Smooth muscle cell (in vitro differentiated cells): ENCODE data around the gene DNA2. TPM values are rescaled to one million over a fixed set of nuclear protein-coding genes. Genes with fewer than 3 reads are reported as not detected.

ENCODE experiments used
- DNase-seq: peaks from one replicate; lab custom pipeline; 2025; ENCODE audit not compliant: unreplicated experiment; lab: John Stamatoyannopoulos, UW
- H2AFZ ChIP-seq: fragments of 200-600 bp; sonication (generic); 2 replicates; pipeline ENCODE4 v1.6.0; 2016; ENCODE audit warnings: antibody characterized with exemption, low read depth, mild to moderate bottlenecking
- H3F3A ChIP-seq: fragments of 200-600 bp; sonication (generic); 2 replicates; pipeline ENCODE4 v1.6.0; 2017; ENCODE audit warnings: antibody characterized with exemption, low read depth
- H3K27ac ChIP-seq: fragments of 200-600 bp; sonication (generic); 2 replicates; pipeline ENCODE4 v1.5.1; 2016; ENCODE audit warnings: low read depth, mild to moderate bottlenecking
- H3K27me3 ChIP-seq: fragments of 200-600 bp; sonication (generic); 2 replicates; pipeline ENCODE4 v1.6.1; 2016; ENCODE audit warnings: low read depth, mild to moderate bottlenecking
- H3K36me3 ChIP-seq: fragments of 200-600 bp; sonication (generic); 2 replicates; pipeline ENCODE4 v1.5.1; 2016; ENCODE audit warnings: low read depth
- H3K4me1 ChIP-seq: fragments of 200-600 bp; sonication (generic); 2 replicates; pipeline ENCODE4 v1.5.1; 2016; ENCODE audit warnings: low read depth
- H3K4me2 ChIP-seq: fragments of 200-600 bp; sonication (generic); 2 replicates; pipeline ENCODE4 v1.6.0; 2016; ENCODE audit warnings: mild to moderate bottlenecking
- H3K4me3 ChIP-seq: fragments of 200-600 bp; sonication (generic); 2 replicates; pipeline ENCODE4 v1.5.1; 2016; ENCODE audit warnings: mild to moderate bottlenecking
- H3K79me2 ChIP-seq: fragments of 200-600 bp; sonication (generic); 2 replicates; pipeline ENCODE4 v1.6.0; 2016; ENCODE audit warnings: low read depth, mild to moderate bottlenecking
- H3K9ac ChIP-seq: fragments of 200-600 bp; sonication (generic); 2 replicates; pipeline ENCODE4 v1.6.0; 2016; ENCODE audit warnings: low read depth
- H3K9me3 ChIP-seq: fragments of 200-600 bp; sonication (generic); replicated peaks from 2 replicates; pipeline ENCODE4 v1.5.1; 2016; ENCODE audit warnings: low read depth
- H4K20me1 ChIP-seq: fragments of 200-600 bp; sonication (generic); 2 replicates; pipeline ENCODE4 v1.6.0; 2016; ENCODE audit warnings: low read depth
- WGBS: methylation state at CpG from one replicate; pipeline ENCODE4 v1.1.7; 2016; ENCODE audit warnings: low lambda C conversion rate; 5-methylcytosine and 5-hydroxymethylcytosine counted together
- polyA plus RNA-seq: library from polyadenylated mRNA; unstranded; fragments of >200 nt; fragmentation: Nextera tagmentation; extraction: Ambion mirVana; gene quantifications from 2 replicates; pipeline ENCODE4 v1.2.1, GENCODE V29; 2016
- total RNA-seq: library from RNA; depleted of rRNA; stranded (reverse); fragments of >200 nt; gene quantifications from 2 replicates; pipeline ENCODE4 v1.2.3, GENCODE V29; 2014
- TF ChIP-seq, protein P1 (sequence below): fragments of 200-600 bp; sonication (generic); IDR thresholded peaks from 2 replicates; pipeline ENCODE4 v1.5.1; 2017; ENCODE audit warnings: borderline replicate concordance, mild to moderate bottlenecking, antibody characterized with exemption; ENCODE audit not compliant: insufficient read depth, poor library complexity, severe bottlenecking

DNA2 gene
- total and polyA plus RNA-seq, 2 experiments from 2014 or later: 2.1 to 13.8 TPM

- Histone ChIP-seq H3K27ac (no peak overlapping the region), H3K4me3 (no peak overlapping the region), H3K9me3 (no peaks in the 10 kb centered on the region), H3K79me2 (peaks cover 4% of the 10 kb centered on the region), H3K27me3 (no peaks in the 10 kb centered on the region), H3K9ac (no peak overlapping the region), H3K4me1 (no peaks in the 10 kb centered on the region), H3K36me3 (peaks cover 12% of the 10 kb centered on the region), H2AFZ (no peak overlapping the region), H4K20me1 (no peaks in the 10 kb centered on the region), H3F3A (no peaks in the 10 kb centered on the region), H3K4me2 (no peak overlapping the region)
- no peak for DNase-seq
- WGBS: 90% methylated on average over 2 of the region's 2 CpGs
- TF ChIP-seq, protein P1, sequence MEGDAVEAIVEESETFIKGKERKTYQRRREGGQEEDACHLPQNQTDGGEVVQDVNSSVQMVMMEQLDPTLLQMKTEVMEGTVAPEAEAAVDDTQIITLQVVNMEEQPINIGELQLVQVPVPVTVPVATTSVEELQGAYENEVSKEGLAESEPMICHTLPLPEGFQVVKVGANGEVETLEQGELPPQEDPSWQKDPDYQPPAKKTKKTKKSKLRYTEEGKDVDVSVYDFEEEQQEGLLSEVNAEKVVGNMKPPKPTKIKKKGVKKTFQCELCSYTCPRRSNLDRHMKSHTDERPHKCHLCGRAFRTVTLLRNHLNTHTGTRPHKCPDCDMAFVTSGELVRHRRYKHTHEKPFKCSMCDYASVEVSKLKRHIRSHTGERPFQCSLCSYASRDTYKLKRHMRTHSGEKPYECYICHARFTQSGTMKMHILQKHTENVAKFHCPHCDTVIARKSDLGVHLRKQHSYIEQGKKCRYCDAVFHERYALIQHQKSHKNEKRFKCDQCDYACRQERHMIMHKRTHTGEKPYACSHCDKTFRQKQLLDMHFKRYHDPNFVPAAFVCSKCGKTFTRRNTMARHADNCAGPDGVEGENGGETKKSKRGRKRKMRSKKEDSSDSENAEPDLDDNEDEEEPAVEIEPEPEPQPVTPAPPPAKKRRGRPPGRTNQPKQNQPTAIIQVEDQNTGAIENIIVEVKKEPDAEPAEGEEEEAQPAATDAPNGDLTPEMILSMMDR: no peak
These were observed 86.0 kb downstream of the DNA2 start for GRCh38 chr10:68385740-68386139.

DNA sequence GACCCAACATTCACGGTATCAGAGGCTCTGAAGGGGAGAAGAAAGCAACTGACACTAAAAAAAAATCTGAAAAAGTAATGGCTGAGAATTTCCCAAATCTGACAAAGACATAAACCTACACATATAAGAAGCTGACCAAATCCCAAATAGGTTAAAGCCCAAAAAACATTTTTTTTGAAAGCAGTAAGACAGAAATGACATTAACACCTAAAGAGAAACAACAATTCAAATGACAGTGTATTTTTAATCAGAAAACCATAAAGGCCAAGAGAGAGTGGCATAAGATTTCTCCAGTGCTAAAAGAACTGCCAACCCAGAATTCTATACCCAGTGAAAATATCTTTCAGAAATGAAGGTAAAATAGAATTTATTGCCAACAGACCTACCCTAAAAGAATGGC, 100.2 kb downstream of the DNA2 start:
- Histone ChIP-seq H4K20me1 (no peaks in the 10 kb centered on the region), H3K4me1 (no peaks in the 10 kb centered on the region), H2AFZ (no peak overlapping the region), H3K36me3 (peaks cover 26% of the 10 kb centered on the region), H3K4me2 (no peak overlapping the region), H3K4me3 (no peak overlapping the region), H3K9ac (no peak overlapping the region), H3K27ac (no peak overlapping the region), H3K79me2 (no peaks in the 10 kb centered on the region), H3K9me3 (peaks cover 9% of the 10 kb centered on the region), H3F3A (no peaks in the 10 kb centered on the region), H3K27me3 (no peaks in the 10 kb centered on the region)
- no peak for DNase-seq
- TF ChIP-seq, protein P1: no peak
- 100% methylated on average over 1 of the region's 1 CpG for WGBS

- no peak for DNase-seq
- H3K36me3 ChIP-seq: peaks cover 13% of the 10 kb centered on the region
- H2AFZ ChIP-seq: no peak overlapping the region
- TF ChIP-seq, protein P1: no peak
- H3K9me3 ChIP-seq: peaks cover 5% of the 10 kb centered on the region
- 94% methylated on average over 2 of the region's 2 CpGs for WGBS
- H3F3A ChIP-seq: no peaks in the 10 kb centered on the region
- no peaks in the 10 kb centered on the region for H4K20me1 ChIP-seq
- no peak overlapping the region for H3K4me2 ChIP-seq
- H3K9ac ChIP-seq: no peak overlapping the region
- H3K27me3 ChIP-seq: no peaks in the 10 kb centered on the region
- H3K79me2 ChIP-seq: no peaks in the 10 kb centered on the region
- no peak overlapping the region for H3K4me3 ChIP-seq
- no peak overlapping the region for H3K27ac ChIP-seq
- H3K4me1 ChIP-seq: no peaks in the 10 kb centered on the region
These were observed 104.7 kb downstream of the DNA2 start for GRCh38 chr10:68367121-68367520.

DNA sequence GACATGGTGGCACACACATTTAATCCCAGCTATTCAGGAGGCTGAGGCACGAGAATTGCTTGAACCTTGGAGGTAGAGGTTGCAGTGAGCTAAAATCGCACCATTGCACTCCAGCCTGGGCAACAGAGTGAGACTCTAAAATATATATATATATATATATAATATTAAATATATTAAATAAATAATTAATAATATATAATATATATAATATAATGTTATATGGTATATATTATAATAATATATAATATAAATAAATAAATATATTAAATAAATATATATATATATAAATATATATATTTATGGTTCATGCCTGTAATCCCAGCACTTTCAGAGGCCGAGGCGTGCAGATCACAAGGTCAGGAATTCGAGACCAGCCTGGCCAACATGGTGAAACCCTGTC, 105.2 kb downstream of the DNA2 start:
- H3K4me1 ChIP-seq: no peaks in the 10 kb centered on the region
- no peak overlapping the region for H3K27ac ChIP-seq
- H3F3A ChIP-seq: no peaks in the 10 kb centered on the region
- no peaks in the 10 kb centered on the region for H3K79me2 ChIP-seq
- TF ChIP-seq, protein P1: no peak
- H4K20me1 ChIP-seq: no peaks in the 10 kb centered on the region
- H3K4me3 ChIP-seq: no peak overlapping the region
- H2AFZ ChIP-seq: no peak overlapping the region
- WGBS: 97% methylated on average over 5 of the region's 5 CpGs
- H3K27me3 ChIP-seq: no peaks in the 10 kb centered on the region
- H3K36me3 ChIP-seq: peaks cover 18% of the 10 kb centered on the region
- DNase-seq: no peak
- no peak overlapping the region for H3K9ac ChIP-seq
- peaks cover under 1% of the 10 kb centered on the region for H3K9me3 ChIP-seq
- no peak overlapping the region for H3K4me2 ChIP-seq
